Activated naive CD4-positive, alpha-beta T cell treated with anti-CD3 and anti-CD28 coated beads, Interleukin-2, amount 50 U/mL, for 24 hours (primary cell): Measurements from ENCODE around the gene RAB33B.
A peak's percentile ranks its signal among the peaks of the same experiment; 100 is the strongest.

Experiments used
- H3K27ac Mint-ChIP-seq: one replicate; pipeline ENCODE4 v1.8.0; 2021; ENCODE audit warnings: mild to moderate bottlenecking, mixed read lengths
- H3K27me3 Mint-ChIP-seq: one replicate; pipeline ENCODE4 v1.8.0; 2021; ENCODE audit warnings: mixed read lengths
- H3K36me3 Mint-ChIP-seq: one replicate; pipeline ENCODE4 v1.8.0; 2021; ENCODE audit warnings: mixed read lengths
- H3K4me1 Mint-ChIP-seq: one replicate; pipeline ENCODE4 v1.8.0; 2021; ENCODE audit warnings: mixed read lengths
- H3K4me3 Mint-ChIP-seq: one replicate; pipeline ENCODE4 v1.8.0; 2021; ENCODE audit warnings: mild to moderate bottlenecking, mixed read lengths
- H3K9me3 Mint-ChIP-seq: one replicate; pipeline ENCODE4 v1.8.0; 2021; ENCODE audit warnings: mixed read lengths

RAB33B gene

GRCh38 chr4:139481465-139481864, 27.5 kb downstream of the RAB33B start:
- Mint-ChIP-seq H3K36me3 (peaks cover 4% of the 10 kb centered on the region), H3K9me3 (no peaks in the 10 kb centered on the region), H3K4me1 (no peaks in the 10 kb centered on the region), H3K4me3 (no peak overlapping the region), H3K27me3 (no peaks in the 10 kb centered on the region), H3K27ac (no peak overlapping the region)

- no peaks in the 10 kb centered on the region for H3K4me1 Mint-ChIP-seq
- no peak overlapping the region for H3K4me3 Mint-ChIP-seq
- H3K36me3 Mint-ChIP-seq: peaks cover 1% of the 10 kb centered on the region
- no peaks in the 10 kb centered on the region for H3K27me3 Mint-ChIP-seq
- no peaks in the 10 kb centered on the region for H3K9me3 Mint-ChIP-seq
- no peak overlapping the region for H3K27ac Mint-ChIP-seq
Measured at GRCh38 chr4:139483000-139483399, 29.1 kb downstream of the RAB33B start.

- no peaks in the 10 kb centered on the region for H3K4me1 Mint-ChIP-seq
- no peaks in the 10 kb centered on the region for H3K27me3 Mint-ChIP-seq
- H3K36me3 Mint-ChIP-seq: no peaks in the 10 kb centered on the region
- H3K9me3 Mint-ChIP-seq: no peaks in the 10 kb centered on the region
- H3K4me3 Mint-ChIP-seq: no peak overlapping the region
- H3K27ac Mint-ChIP-seq: no peak overlapping the region
Measured at GRCh38 chr4:139484783-139485311, 30.9 kb downstream of the RAB33B start.

- no peaks in the 10 kb centered on the region for H3K36me3 Mint-ChIP-seq
- H3K9me3 Mint-ChIP-seq: no peaks in the 10 kb centered on the region
- no peaks in the 10 kb centered on the region for H3K27me3 Mint-ChIP-seq
- H3K4me1 Mint-ChIP-seq: no peaks in the 10 kb centered on the region
- H3K4me3 Mint-ChIP-seq: no peak overlapping the region
- H3K27ac Mint-ChIP-seq: no peak overlapping the region
Measured at GRCh38 chr4:139488442-139488841, 34.5 kb downstream of the RAB33B start.

- no peaks in the 10 kb centered on the region for H3K36me3 Mint-ChIP-seq
- peak overlapping the region; percentile 32 for H3K27ac Mint-ChIP-seq
- H3K4me3 Mint-ChIP-seq: no peak overlapping the region
- H3K27me3 Mint-ChIP-seq: no peaks in the 10 kb centered on the region
- no peaks in the 10 kb centered on the region for H3K9me3 Mint-ChIP-seq
- no peaks in the 10 kb centered on the region for H3K4me1 Mint-ChIP-seq
Measured at GRCh38 chr4:139489638-139490037, 35.7 kb downstream of the RAB33B start.

GRCh38 chr4:139492429-139492828, 38.5 kb downstream of the RAB33B start:
- no peaks in the 10 kb centered on the region for H3K27me3 Mint-ChIP-seq
- H3K4me3 Mint-ChIP-seq: no peak overlapping the region
- H3K27ac Mint-ChIP-seq: no peak overlapping the region
- H3K4me1 Mint-ChIP-seq: no peaks in the 10 kb centered on the region
- no peaks in the 10 kb centered on the region for H3K36me3 Mint-ChIP-seq
- H3K9me3 Mint-ChIP-seq: no peaks in the 10 kb centered on the region

GRCh38 chr4:139493176-139493575, 39.3 kb downstream of the RAB33B start:
- no peaks in the 10 kb centered on the region for H3K9me3 Mint-ChIP-seq
- H3K27ac Mint-ChIP-seq: no peak overlapping the region
- H3K4me1 Mint-ChIP-seq: no peaks in the 10 kb centered on the region
- H3K36me3 Mint-ChIP-seq: no peaks in the 10 kb centered on the region
- H3K4me3 Mint-ChIP-seq: no peak overlapping the region
- H3K27me3 Mint-ChIP-seq: no peaks in the 10 kb centered on the region

- Mint-ChIP-seq H3K27me3 (peaks cover 1% of the 10 kb centered on the region), H3K4me1 (no peaks in the 10 kb centered on the region), H3K36me3 (no peaks in the 10 kb centered on the region), H3K9me3 (no peaks in the 10 kb centered on the region), H3K4me3 (no peak overlapping the region), H3K27ac (no peak overlapping the region)
Measured at GRCh38 chr4:139499186-139499585, 45.3 kb downstream of the RAB33B start.

GRCh38 chr4:139501117-139501516, 47.2 kb downstream of the RAB33B start:
- H3K27me3 Mint-ChIP-seq: peaks cover 1% of the 10 kb centered on the region
- H3K9me3 Mint-ChIP-seq: no peaks in the 10 kb centered on the region
- H3K36me3 Mint-ChIP-seq: no peaks in the 10 kb centered on the region

GRCh38 chr4:139501527-139501926, 47.6 kb downstream of the RAB33B start:
- H3K4me1 Mint-ChIP-seq: no peaks in the 10 kb centered on the region
- H3K27ac Mint-ChIP-seq: no peak overlapping the region
- peaks cover 1% of the 10 kb centered on the region for H3K27me3 Mint-ChIP-seq
- no peaks in the 10 kb centered on the region for H3K9me3 Mint-ChIP-seq
- peaks cover under 1% of the 10 kb centered on the region for H3K36me3 Mint-ChIP-seq
- H3K4me3 Mint-ChIP-seq: no peak overlapping the region

More at GRCh38 chr4:139501117-139501516, 47.2 kb downstream of the RAB33B start:
- H3K4me3 Mint-ChIP-seq: no peak overlapping the region
- H3K27ac Mint-ChIP-seq: no peak overlapping the region
- no peaks in the 10 kb centered on the region for H3K4me1 Mint-ChIP-seq

- Mint-ChIP-seq H3K4me1 (no peaks in the 10 kb centered on the region), H3K27ac (no peak overlapping the region)
Measured at GRCh38 chr4:139501927-139502899, 48.3 kb downstream of the RAB33B start.

GRCh38 chr4:139503622-139504166, 49.8 kb downstream of the RAB33B start:
- Mint-ChIP-seq H3K4me3 (no peak overlapping the region), H3K9me3 (no peaks in the 10 kb centered on the region), H3K27me3 (peaks cover 1% of the 10 kb centered on the region)

More at GRCh38 chr4:139501927-139502899, 48.3 kb downstream of the RAB33B start:
- no peaks in the 10 kb centered on the region for H3K9me3 Mint-ChIP-seq
- H3K27me3 Mint-ChIP-seq: peaks cover 1% of the 10 kb centered on the region
- no peak overlapping the region for H3K4me3 Mint-ChIP-seq
- peaks cover 2% of the 10 kb centered on the region for H3K36me3 Mint-ChIP-seq

GRCh38 chr4:139506774-139507173, 52.9 kb downstream of the RAB33B start:
- H3K4me1 Mint-ChIP-seq: no peaks in the 10 kb centered on the region
- peaks cover 1% of the 10 kb centered on the region for H3K27me3 Mint-ChIP-seq
- no peak overlapping the region for H3K27ac Mint-ChIP-seq
- no peak overlapping the region for H3K4me3 Mint-ChIP-seq
- peaks cover 2% of the 10 kb centered on the region for H3K36me3 Mint-ChIP-seq
- H3K9me3 Mint-ChIP-seq: no peaks in the 10 kb centered on the region

More at GRCh38 chr4:139503622-139504166, 49.8 kb downstream of the RAB33B start:
- H3K4me1 Mint-ChIP-seq: no peaks in the 10 kb centered on the region
- H3K27ac Mint-ChIP-seq: no peak overlapping the region
- peaks cover 2% of the 10 kb centered on the region for H3K36me3 Mint-ChIP-seq

- Mint-ChIP-seq H3K9me3 (no peaks in the 10 kb centered on the region), H3K4me3 (no peak overlapping the region), H3K4me1 (no peaks in the 10 kb centered on the region), H3K36me3 (peaks cover 2% of the 10 kb centered on the region), H3K27me3 (no peaks in the 10 kb centered on the region), H3K27ac (no peak overlapping the region)
Measured at GRCh38 chr4:139508581-139509237, 54.8 kb downstream of the RAB33B start.

- peaks cover 4% of the 10 kb centered on the region for H3K36me3 Mint-ChIP-seq
- H3K4me3 Mint-ChIP-seq: no peak overlapping the region
- no peaks in the 10 kb centered on the region for H3K27me3 Mint-ChIP-seq
- no peaks in the 10 kb centered on the region for H3K4me1 Mint-ChIP-seq
- no peak overlapping the region for H3K27ac Mint-ChIP-seq
- no peaks in the 10 kb centered on the region for H3K9me3 Mint-ChIP-seq
Measured at GRCh38 chr4:139509727-139510410, 55.9 kb downstream of the RAB33B start.
